NCI-H1436 treated with DMSO at 0.1 percent for 48 hours (cell line): ENCODE results near the gene RAVER1.
A peak's percentile ranks its signal among the peaks of the same experiment; 100 is the strongest.
"Not testable (repeated sequence)": the region's sequence is repeated elsewhere in the genome, so short reads cannot be mapped to it uniquely, and the experiment has no call there.

ENCODE experiments used
- DNase-seq: peaks from one replicate; lab custom pipeline; 2025; lab: John Stamatoyannopoulos, UW

The RAVER1 gene, protein sequence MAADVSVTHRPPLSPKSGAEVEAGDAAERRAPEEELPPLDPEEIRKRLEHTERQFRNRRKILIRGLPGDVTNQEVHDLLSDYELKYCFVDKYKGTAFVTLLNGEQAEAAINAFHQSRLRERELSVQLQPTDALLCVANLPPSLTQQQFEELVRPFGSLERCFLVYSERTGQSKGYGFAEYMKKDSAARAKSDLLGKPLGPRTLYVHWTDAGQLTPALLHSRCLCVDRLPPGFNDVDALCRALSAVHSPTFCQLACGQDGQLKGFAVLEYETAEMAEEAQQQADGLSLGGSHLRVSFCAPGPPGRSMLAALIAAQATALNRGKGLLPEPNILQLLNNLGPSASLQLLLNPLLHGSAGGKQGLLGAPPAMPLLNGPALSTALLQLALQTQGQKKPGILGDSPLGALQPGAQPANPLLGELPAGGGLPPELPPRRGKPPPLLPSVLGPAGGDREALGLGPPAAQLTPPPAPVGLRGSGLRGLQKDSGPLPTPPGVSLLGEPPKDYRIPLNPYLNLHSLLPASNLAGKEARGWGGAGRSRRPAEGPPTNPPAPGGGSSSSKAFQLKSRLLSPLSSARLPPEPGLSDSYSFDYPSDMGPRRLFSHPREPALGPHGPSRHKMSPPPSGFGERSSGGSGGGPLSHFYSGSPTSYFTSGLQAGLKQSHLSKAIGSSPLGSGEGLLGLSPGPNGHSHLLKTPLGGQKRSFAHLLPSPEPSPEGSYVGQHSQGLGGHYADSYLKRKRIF

DNA sequence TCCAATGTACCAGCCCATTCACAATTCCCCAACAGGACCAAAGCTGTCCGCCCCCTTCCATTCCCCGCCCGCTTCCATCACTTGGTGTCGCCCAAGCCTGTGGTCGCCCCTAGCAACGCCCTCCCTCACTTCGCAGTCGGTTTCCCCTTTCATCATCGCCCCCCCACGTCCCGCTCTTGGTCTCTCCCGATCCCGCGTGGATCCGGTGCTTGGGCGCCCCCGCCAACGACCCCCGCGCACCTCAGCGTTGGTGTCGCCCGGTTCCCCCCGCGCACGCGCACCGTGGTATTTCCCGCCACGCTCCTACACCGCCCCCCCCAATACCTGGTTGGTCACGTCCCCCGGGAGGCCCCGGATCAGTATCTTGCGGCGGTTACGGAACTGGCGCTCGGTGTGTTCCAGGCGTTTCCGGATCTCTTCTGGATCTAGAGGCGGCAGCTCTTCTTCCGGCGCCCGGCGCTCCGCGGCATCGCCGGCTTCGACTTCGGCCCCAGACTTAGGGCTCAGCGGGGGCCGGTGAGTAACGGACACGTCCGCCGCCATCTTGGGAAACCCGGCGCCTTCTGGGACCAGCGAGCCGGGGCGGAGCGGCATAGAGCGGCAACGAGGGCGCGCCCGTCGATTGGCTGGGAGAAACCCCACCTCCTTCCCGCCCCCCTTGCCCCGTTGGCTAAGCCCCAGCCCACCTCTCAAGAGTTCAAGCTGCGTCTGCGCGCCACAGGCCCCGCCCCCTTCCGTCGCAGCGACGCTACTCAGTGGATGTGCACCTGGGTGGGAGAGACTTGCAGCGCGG lies at the start of gene RAVER1:
Gene RAVER1, minus strand, starts transcription at position 565 of the 793 bp plus-strand sequence. Its CDS starts 22 bp downstream, at position 543.
- DNase-seq, result peak; percentile 72

DNA sequence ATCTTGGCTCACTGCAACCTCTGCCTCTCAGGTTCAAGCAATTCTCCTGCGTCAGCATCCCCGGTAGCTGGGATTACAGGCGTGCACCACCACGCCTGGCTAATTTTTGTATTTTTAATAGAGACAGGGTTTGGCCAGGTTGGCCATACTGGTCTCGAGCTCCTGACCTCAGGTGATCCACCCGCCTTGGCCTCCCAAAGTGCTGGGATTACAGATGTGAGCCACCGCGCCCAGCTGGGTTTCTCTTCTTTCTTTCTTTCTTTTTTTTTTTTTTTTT lies 49.8 kb upstream of the RAVER1 start:
- not testable (repeated sequence) for DNase-seq

DNA sequence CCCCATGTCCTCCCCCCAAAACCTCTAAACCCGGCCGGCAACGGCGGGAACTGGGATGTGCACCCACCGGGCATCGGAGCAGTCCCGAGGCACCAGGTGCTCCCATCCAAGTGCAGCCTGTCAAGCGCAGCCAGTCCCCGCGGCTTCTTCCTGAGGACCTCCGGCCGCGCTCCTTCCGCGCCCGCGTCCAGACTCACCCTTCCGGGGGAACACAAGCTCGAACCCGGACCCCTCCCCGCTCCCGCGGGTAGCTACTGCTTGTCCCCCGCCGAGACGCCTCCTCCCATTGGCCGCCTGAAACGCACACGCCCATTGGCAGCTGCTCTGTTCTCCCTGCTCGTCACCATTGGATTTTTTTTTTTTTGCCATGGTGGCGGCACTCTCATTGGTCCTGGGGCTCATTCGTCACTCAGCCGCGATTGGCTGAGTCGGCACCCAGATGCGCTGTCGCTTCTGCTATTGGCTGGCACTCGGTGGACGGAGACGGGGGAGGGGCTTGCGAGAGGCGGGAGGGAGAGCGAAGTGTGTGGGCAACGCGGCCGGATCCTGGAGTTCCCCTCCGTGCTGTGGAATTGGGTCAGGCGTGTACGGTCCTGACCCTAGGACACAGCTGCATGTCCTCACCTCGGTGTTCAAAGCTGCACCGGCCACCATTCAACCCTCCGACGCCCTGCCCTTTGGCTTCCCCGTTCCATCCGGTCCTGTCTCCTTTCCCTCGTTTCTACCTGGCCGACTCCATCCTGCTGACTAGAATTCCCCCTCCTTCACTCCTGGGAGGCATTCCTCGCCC lies 47.2 kb upstream of the RAVER1 start, which contains the start of gene TYK2:
Gene TYK2, minus strand, starts transcription at position 260 of the 790 bp plus-strand sequence. CDS start 2,166 bp downstream, outside the sequence.
- peak; percentile 96 for DNase-seq

DNA sequence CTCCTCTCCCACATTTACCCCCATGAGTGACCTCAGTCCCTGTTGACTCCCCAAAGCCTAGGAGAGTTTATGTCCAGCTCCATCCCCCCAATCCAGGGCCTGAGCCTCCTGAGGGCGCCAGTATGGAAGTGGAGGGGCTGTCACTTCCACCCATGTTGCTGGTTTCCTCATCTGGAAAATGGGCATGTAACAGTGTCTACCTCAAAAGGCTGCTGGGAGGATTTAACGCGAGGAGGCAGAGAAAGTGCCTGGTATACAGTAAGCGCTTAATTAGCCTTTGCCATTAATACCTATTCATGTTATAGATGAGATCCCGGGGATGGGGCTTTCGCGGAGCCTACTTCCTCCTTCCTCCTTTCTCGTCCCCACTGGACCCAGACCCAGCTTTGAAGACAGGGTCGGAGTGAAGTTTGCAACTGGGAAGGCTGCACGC lies 46.6 kb upstream of the RAVER1 start:
- DNase-seq, result no peak

DNA sequence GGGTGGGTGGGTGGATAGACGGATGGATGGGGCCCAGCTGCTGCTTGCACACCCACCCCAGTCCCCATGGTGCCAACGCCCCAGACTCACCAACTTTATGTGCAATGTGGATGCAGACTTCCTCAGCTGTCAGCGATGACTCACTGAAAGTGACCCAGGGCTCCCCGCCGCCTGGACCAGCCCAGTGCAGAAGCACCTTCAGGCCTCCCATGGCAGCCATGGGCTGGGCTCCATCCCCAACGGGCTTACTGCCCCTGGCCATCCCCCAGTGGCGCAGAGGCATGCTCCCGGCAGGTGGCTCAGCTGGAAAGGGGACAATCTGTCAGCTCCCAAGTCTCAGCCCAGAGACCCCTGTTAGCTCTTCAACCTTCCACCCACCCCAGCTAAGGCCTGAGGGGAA lies 44.8 kb upstream of the RAVER1 start:
- no peak for DNase-seq

DNA sequence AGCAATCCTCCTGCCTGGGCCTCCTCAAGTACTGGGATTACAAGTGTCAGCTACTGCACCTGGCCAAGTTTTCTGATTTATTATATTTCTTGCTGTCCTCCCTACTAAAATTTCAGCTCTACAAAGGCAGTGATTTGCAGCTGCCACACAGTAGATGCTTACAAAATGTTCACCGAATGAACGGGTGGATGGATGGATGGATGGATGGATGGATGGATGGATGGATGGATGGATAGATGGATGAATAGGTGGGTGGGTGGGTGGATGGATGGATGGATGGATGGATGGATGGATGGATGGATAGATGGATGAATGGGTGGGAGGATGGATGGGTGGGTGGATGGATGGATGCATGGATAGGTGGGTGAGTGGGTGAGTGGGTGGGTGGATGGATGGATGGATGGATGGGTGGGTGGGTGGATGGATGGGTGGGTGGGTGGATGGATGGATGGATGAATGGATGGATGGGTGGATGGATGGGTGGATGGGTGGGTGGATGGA lies 43.9 kb upstream of the RAVER1 start:
- DNase-seq, result not testable (repeated sequence)

DNA sequence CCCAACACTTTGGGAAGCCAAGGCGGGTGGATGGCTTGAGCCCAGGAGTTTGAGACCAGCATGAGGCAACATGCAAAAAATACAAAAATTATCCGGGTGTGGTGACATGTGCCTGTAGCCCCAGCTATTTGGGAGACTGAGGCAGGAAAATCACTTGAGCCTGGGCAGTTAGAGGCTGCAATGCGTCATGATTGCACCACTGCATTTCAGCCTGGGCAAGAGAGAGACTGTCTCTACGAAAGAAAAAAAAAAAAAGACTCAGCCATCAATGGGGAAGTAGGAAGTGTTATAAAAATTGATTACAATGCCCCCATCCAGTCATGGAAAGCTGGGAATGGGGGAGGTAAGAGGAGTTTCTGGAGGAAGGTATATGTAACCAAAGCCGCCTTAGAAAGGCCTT lies 41.6 kb upstream of the RAVER1 start:
- DNase-seq, result no peak

DNA sequence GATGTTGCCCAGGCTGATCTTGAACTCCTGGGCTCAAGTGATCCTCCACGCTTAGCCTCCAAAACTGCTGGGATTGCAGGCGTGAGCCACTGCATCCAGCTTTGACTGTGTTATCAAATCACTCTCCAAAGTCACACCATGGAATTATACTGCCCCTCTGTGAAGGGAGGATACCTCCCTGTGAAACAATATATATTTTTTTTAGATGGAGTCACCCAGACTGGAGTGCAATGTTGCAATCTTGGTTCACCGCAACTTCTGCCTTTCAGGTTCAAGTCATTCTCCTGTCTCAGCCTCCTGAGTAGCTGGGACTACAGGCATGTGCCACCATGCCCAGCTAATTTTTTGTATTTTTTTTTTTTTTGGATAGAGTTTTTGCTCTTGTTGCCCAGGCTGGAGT lies 39.4 kb upstream of the RAVER1 start:
- DNase-seq, result no peak

DNA sequence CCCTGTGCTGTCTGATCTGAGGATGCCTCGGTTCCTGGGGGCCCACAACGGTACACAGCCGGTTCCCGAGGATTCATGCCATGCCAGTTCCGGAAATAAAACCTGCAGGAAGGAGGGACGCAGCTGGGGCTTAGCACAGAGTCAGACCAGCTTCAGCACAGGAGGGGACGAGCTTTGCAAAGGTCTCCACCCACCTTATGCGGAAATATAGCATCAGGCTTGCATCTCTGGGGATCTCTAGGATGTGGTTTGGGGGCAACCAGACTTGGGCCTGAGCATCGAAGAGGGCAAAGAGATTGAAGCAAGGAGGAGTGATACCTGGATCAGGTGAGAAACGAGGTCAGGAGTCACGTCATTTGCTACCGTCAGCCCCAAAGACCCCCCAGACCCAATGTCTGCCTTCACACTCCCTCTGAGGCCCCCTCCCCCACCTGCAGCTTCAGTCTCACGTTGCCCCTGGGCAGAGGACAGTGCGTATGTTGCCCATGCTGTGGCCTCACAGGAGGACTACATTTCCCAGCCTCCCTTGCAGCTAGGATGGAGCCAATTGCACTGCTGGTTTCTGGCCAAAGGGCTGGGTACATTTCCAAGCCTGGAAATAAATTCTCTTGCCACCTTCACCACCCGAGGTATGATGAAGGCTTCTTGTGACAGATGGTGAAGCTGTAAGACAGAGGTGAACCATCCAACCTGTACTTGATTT lies 34.9 kb upstream of the RAVER1 start:
- DNase-seq, result no peak

DNA sequence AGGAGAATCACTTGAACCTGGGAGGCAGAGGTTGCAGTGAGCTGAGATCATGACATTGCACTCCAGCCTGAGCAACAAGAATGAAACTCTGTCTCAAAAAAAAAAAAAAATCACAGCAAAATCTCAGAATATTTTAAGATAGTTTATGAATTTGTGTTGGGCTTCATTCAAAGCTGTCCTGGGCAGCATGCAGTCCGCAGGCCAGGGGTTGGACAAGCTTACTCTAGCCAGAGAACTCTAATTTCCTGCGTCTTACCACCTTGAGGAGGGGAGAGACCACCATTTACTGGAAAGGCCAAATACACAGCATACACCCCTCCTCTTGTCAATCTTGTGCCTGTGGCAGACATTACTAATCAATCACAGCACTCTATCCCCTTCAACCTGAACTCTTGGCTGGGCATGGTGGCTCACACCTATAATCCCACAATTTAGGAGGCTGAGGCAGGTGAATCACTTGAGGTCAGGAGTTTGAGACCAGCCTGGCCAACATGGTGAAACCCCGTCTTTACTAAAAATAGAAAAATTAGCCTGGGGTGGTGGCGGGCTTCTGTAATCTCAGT lies 33.7 kb upstream of the RAVER1 start:
- DNase-seq, result not testable (repeated sequence)

DNA sequence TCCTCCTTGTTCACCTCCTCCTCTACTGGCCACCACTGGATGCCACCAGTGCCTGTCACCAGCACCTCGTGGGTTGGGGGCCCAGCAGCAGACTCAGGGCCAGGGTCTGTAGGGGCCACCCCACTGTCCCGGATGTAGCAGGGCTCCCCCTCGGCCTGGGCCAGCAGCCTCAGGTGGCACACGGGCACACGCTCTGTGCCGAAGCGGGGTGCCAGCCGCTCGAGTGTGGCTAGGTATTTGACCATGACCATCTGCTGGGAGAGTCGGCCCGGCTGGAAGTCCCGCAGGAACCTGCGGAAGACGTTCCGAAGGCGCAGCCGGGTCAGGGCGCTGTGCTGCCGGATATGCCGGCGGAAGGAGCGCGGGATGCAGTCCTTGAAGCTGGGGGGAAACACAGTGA lies 32.2 kb upstream of the RAVER1 start:
- no peak for DNase-seq

DNA sequence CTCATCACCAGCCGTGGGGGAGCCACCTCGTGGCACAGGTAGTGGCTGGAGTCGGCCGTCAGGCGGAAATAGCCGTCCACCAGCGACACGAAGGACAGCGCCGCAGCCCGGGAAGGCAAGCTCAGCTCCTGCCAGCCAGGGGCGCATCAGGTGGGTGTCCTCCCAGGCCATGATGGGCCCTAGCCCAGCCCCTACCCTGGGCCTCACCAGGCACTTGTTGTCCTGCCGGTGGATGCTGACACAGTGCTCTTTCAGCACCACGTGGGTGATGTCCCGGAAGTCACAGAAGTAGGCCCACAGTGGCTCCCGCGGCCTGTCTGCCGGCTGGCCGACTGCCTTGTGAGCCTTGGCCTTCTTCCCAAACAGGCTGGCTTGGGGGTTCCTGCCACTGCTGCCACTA lies 31.3 kb upstream of the RAVER1 start:
- no peak for DNase-seq

DNA sequence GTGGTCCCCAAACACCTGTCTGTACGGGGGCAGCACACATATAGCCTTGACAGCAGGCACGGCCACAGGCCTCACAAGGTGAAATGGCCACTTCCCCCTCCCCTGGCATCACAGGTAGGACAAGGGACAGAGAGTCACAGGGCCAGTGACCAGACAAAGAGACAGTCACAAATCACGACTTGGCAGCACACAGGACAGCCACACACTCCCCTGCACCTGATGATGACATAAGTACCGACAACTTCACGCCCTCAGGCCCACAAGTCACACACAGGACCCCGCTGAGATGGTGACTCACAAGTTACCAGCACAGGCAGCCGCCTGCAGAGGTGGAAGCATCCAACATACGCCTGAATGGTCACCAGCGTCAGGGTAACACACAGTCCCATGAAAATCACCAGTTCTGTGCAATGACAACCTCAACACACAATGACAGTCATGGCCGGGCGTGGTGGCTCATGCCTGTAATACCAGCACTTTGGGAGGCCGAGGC lies 30.5 kb upstream of the RAVER1 start:
- no peak for DNase-seq

DNA sequence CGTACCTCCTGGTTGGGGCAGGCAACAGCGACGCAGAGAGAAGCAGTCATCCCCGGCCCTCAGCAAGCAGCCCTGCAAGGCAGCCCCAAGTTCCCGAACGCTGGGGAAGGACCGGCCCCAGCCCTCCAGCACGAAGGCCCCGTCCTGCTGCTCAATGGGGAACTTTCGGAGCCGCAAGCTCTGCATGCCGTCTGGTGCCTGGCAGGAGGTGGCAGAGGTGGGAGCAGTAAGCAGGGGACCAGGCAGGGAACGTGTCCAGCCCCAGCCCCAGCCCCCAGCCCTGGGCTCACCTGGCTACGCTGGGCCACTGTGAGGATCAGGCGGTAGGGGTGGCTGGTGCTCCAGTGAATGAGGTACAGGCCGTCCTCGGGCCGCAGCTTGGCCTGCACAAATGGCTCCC lies 28.9 kb upstream of the RAVER1 start:
- no peak for DNase-seq

DNA sequence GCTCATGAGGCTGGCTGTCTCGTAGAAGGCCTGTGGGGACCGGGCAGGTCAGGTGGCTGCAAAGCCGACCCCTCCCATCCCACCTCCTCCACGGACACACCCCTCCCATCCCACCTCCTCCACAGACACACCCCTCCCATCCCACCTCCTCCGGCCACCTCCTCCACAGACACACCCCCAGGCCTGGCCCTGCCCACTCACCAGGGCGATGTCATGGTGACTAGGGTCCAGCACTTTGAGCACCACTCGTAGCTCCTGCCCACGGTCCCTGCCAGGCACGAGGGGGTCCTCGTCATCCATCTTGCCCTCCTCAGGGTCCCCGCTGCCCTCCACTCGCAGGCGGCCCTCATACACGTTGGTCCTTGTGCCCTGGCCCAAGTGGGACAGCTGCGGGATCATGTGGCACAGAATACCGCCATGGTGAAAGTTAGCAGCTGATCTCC lies 28.3 kb upstream of the RAVER1 start:
- DNase-seq, result no peak

DNA sequence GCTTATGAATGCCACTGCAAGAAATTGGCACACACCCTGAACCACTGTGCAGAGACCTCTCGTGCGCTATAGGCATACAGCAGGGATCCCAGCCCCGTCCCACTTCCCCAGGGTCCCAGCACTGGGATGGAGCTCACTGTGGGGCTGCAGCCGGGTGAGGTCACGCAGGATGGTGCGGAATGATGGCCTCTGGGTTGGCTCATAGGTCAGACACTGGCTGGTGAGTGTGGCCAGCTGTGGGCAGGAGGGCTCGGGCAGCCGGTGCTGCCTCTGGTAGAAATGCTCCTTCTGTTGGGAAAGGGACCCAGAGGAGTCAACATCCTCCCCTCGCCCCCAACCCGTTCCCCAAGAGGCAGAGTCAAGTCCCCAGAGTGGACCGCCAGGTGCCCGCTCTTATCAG lies 23.1 kb upstream of the RAVER1 start:
- DNase-seq, result no peak

DNA sequence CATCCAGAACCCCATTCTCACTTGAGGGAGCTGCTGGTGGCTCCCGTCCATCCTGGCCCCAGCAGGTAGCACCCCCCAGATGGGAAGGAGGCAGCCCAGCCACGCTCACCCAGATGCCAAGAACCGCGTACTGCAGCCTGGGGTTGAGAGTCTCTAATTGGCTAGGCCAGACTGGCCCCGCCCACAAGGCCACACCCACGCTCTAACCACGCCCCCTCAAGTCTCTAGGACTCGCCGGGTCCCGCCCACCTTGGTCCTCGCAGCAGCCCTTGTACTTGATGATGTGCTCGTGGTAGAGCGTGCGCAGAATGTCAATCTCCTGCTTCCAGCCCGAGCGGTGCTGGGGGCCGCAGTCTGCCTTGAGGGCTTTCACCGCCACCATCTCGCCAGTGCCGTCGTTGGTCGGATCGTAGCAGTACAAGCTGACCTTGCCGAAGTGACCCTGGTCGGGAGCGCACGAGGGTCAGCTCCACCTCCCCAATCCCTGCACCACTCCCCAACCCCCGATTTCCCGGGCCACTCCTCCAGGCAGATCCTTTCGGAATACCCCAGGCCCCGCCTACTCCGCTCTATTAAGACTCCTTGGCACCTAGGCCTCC lies 20.6 kb upstream of the RAVER1 start:
- no peak for DNase-seq

DNA sequence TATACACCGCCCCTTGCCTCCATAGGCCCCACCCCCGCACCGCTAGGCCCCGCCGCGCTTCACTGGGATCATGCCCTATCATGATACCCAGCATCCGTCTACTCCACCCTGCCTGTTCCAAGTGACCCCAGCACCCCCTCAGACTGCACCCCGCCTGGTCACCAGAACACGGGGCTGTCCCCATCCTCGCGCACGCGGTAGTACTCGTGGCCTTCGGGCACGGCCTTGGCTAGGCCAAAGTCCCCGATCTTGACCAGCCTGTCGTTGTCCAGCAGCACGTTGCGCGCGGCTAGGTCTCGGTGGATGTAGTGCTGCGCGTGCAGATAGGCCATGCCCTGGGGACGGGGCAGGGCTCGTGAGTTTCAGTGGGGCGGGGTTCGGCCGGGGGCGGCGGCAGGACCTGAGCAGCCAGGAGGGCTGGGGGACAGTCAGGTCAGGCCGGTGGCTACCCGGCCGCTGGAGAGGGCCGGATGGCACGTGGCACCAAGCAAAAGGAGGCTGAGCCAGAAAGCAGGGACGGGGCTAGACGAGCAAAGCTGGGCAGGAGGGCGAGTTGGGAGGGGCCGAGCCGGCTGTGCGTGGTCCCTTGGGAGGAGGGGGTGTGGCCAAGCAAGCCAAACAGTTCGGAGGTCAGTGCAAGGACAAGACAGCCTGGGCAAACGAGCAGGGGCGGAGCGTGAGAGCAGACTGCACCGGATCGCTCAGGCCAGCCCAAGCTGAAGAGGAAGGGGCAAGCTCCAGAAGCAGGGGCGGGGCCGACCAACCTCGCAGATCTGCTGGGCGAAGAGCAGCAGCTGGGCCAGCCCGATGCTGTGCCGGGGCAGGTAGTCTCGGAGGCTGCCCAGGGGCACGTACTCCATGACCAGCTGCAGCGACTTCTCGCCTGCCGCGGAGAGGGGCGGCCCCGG lies 19.7 kb upstream of the RAVER1 start:
- no peak for DNase-seq

DNA sequence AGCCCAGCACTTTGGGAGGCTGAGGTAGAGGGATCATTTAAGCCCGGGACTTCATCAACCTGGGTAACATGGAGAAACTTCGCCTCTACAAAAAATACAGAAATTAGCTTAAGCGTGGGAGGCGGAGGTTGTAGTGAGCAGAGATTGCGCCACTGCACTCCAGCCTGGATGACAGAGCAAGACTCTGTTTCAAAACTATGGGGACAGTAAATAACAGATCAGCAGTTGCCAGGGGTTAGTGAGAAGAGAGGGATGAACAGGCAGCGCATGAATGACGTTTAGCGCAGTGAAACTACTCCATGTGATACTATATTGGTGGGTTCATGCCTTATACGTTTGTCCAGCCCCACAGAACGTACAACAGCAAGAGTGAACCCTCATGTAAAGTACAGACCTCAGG lies 13.2 kb upstream of the RAVER1 start:
- no peak for DNase-seq
